Testis (tissue), 2 donors: ENCODE measurements around the gene CCDC117.

Experiments
- CTCF ChIP-seq, 3 experiments: fragments of 450-650 bp in 2 of 3; fragments of 200-600 bp in 1 of 3; sonication (generic) in 1 of 3; IDR thresholded peaks; one replicate each; pipeline ENCODE4 v1.5.1; 2016 to 2019; ENCODE audit warnings: antibody characterized with exemption in 3 of 3, mild to moderate bottlenecking in 2 of 3, moderate library complexity in 1 of 3
- POLR2A ChIP-seq: fragments of 450-650 bp; IDR thresholded peaks from one replicate; pipeline ENCODE4 v1.6.1; 2017; ENCODE audit warnings: antibody characterized with exemption, mild to moderate bottlenecking, moderate library complexity

- TF ChIP-seq CTCF (IDR thresholded peaks at IDR 0.05) (no peak), POLR2A (no peak)
Measured at GRCh38 chr22:28801845-28802594, 29.5 kb downstream of the CCDC117 start.
